Kidney (tissue), 14 donors: ENCODE results near the gene TPRN. TPM values are rescaled to one million over a fixed set of nuclear protein-coding genes. Genes with fewer than 3 reads are reported as not detected.

Experiments used
- DNase-seq, 5 donors: peaks; one replicate each; pipeline ENCODE4 v3.0.0-alpha.2; 2013 to 2020
- FAIRE-seq: peaks from 2 replicates; lab custom pipeline; 2012; peaks lifted over from hg19 to GRCh38; lab: Jason Lieb, UNC
- H3K27ac ChIP-seq, 2 donors: one replicate each; pipeline ENCODE4 v1.7.0; 2013; ENCODE audit warnings: low read depth in 2 of 2, low read length in 2 of 2, inconsistent platforms in 1 of 2
- H3K27me3 ChIP-seq: one replicate; pipeline ENCODE4 v1.7.1; 2013; ENCODE audit warnings: low read length, inconsistent platforms; ENCODE audit not compliant: control insufficient read depth, insufficient read depth
- H3K36me3 ChIP-seq, 3 donors: one replicate each; pipeline versions ENCODE4 v1.7.0 to v1.7.1; 2013; ENCODE audit warnings: low read length in 3 of 3, control low read depth in 1 of 3, inconsistent platforms in 1 of 3; ENCODE audit not compliant: insufficient read depth in 3 of 3, control insufficient read depth in 2 of 3
- H3K4me1 ChIP-seq, 3 donors: one replicate each; pipeline versions ENCODE4 v1.7.0 to v1.7.1; 2013; ENCODE audit warnings: low read length in 3 of 3, inconsistent platforms in 1 of 3, low read depth in 1 of 3; ENCODE audit not compliant: control insufficient read depth in 2 of 3, insufficient read depth in 2 of 3
- H3K4me3 ChIP-seq, 3 donors: one replicate each; pipeline versions ENCODE4 v1.7.0 to v1.8.1; 2013; ENCODE audit warnings: low read length in 3 of 3, control low read depth in 1 of 3, inconsistent platforms in 1 of 3
- H3K9ac ChIP-seq, 3 donors: one replicate each; pipeline versions ENCODE4 v1.7.0 to v1.7.1; 2013; ENCODE audit warnings: low read length in 3 of 3, control low read depth in 1 of 3, inconsistent platforms in 1 of 3
- H3K9me3 ChIP-seq, 3 donors: one replicate each; pipeline versions ENCODE4 v1.7.0 to v1.7.1; 2013; ENCODE audit warnings: low read length in 3 of 3, control low read depth in 1 of 3, inconsistent platforms in 1 of 3; ENCODE audit not compliant: control insufficient read depth in 2 of 3, insufficient read depth in 1 of 3
- CTCF ChIP-seq: IDR thresholded peaks from 3 replicates; pipeline ENCODE4 v1.5.1; 2012; ENCODE audit warnings: mild to moderate bottlenecking, moderate library complexity, borderline replicate concordance; ENCODE audit not compliant: insufficient read depth; ENCODE audit errors: extremely low read depth
- intact Hi-C: fragments of 100-400 bp; cut with DNase I; formaldehyde crosslinking; loops from one replicate; pipeline ENCODE4 v1.11.1; 2022
- polyA plus RNA-seq: library from polyadenylated mRNA; stranded (reverse); fragments of 350-450 nt; fragmentation: Illumina TruSeq; extraction: RNeasy Lipid Tissue Mini Kit (QIAGEN cat#74804); gene quantifications from one replicate; pipeline ENCODE4 v1.2.3, GENCODE V29; 2014; ENCODE audit warnings: low read depth, low replicate concordance; ENCODE audit not compliant: insufficient read depth
- total RNA-seq: library from RNA; stranded (reverse); fragmentation: NEBNext Ultra II Directional; extraction: Animal tissue kit (Norgen Biotek cat#: 25700); gene quantifications from one replicate; pipeline ENCODE4 v1.2.1, GENCODE V29; 2021
- donor health status: control.
- donor health status: control.
- donor health status: control.
- donor health status: control.
- donor health status: control.
- donor health status: DM: yes; HTN: yes; CAD: no.
- donor health status: Normal renal cell carcinoma (clear cell type).

Gene TPRN
- total and polyA plus RNA-seq, 2 donors from 2014 or later, result 47.2 to 49.5 TPM

GRCh38 chr9:137201205-137201868 is 796 bp upstream of the TPRN start:
- TF ChIP-seq CTCF, result no peak
- H3K9me3 ChIP-seq, result no peaks in the 10 kb centered on the region
- peak overlapping the region; percentile 45 to 67 (median 63) for H3K4me3 ChIP-seq
- H3K27ac ChIP-seq, result peak overlapping the region; percentile 57 to 63
- no peaks in the 10 kb centered on the region for H3K27me3 ChIP-seq
- DNase-seq (no peak), FAIRE-seq (no peak)
- intact Hi-C loops, result no loop called here
- H3K4me1 ChIP-seq, result peaks cover 3 to 54% (median 16%) of the 10 kb centered on the region in 3 donors
- no peaks in the 10 kb centered on the region for H3K36me3 ChIP-seq
- H3K9ac ChIP-seq, result peak overlapping the region in 1 of 3 donors; percentile 46

GRCh38 chr9:137199411-137200121 is 975 bp downstream of the TPRN start:
- H3K4me1 ChIP-seq, result peaks cover 3 to 55% (median 16%) of the 10 kb centered on the region in 3 donors
- H3K9me3 ChIP-seq, result no peaks in the 10 kb centered on the region
- intact Hi-C loops, result no loop called here
- peak overlapping the region in 2 of 3 donors; percentile 48 to 67 for H3K4me3 ChIP-seq
- H3K36me3 ChIP-seq, result no peaks in the 10 kb centered on the region
- peak overlapping the region in 2 of 3 donors; percentile 19 to 41 for H3K9ac ChIP-seq
- TF ChIP-seq CTCF, result no peak
- no peaks in the 10 kb centered on the region for H3K27me3 ChIP-seq
- peak overlapping the region; percentile 47 to 63 for H3K27ac ChIP-seq
- peak in 1 of 5 donors; percentile 65 for DNase-seq
- FAIRE-seq, result no peak

DNA sequence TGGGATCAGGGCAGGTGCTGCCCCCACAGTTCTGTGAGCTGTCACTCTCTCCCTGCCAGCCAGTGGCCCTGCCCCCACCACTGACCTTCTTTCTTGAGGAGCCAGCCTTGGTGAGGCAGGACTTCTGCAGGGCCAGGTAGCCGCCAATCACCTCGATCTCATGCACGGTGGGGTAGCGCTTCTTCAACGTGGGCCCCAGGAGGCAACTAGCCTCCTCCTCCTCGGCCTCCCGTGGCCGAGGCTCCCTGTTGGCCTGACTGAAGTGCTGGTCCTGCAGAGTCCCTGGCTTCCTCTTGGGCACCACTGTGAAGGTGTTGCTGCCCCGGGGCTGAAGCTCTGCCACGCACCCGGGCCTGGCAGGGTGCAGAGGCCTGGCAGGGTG is 1.6 kb downstream of the TPRN start:
- Histone ChIP-seq H3K9ac (peak overlapping the region in 2 of 3 donors; percentile 41 to 46), H3K27ac (peak overlapping the region; percentile 63 to 77), H3K27me3 (no peaks in the 10 kb centered on the region), H3K9me3 (no peaks in the 10 kb centered on the region), H3K4me1 (peaks cover 0 to 52% (median 16%) of the 10 kb centered on the region in 3 donors), H3K36me3 (no peaks in the 10 kb centered on the region), H3K4me3 (peak overlapping the region in 2 of 3 donors; percentile 48 to 67)
- FAIRE-seq, result no peak
- DNase-seq, result no peak
- intact Hi-C loops, result no loop called here
- TF ChIP-seq CTCF, result no peak
